Breast epithelium (tissue), 4 donors: ENCODE data around the gene RFPL3. TPM values are rescaled to one million over a fixed set of nuclear protein-coding genes. Genes with fewer than 3 reads are reported as not detected.
A peak's percentile ranks its signal among the peaks of the same experiment; 100 is the strongest.

Experiments
- DNase-seq, 2 donors: peaks; one replicate each; pipeline ENCODE4 v3.0.0-alpha.2; 2019; ENCODE audit warnings: low spot score in 2 of 2
- H3K27ac ChIP-seq, 2 donors: fragments of 200-600 bp; sonication (generic) in 1 of 2; one replicate each; pipeline ENCODE4 v1.5.1; 2016 to 2019; ENCODE audit warnings: mild to moderate bottlenecking in 1 of 2
- H3K27me3 ChIP-seq, 2 donors: fragments of 200-600 bp; sonication (generic) in 1 of 2; one replicate each; pipeline versions ENCODE4 v1.5.1 to v1.6.0; 2017 to 2019; ENCODE audit warnings: control low read depth in 1 of 2, mild to moderate bottlenecking in 1 of 2
- H3K36me3 ChIP-seq: fragments of 200-600 bp; one replicate; pipeline ENCODE4 v1.5.1; 2019
- H3K4me1 ChIP-seq, 2 donors: fragments of 200-600 bp; sonication (generic); one replicate each; pipeline ENCODE4 v1.5.1; 2016 to 2019; ENCODE audit warnings: control low read depth in 1 of 2
- H3K4me3 ChIP-seq, 3 donors: fragments of 200-600 bp; sonication (generic); 1 replicate in 2 of 3; 2 replicates in 1 of 3; pipeline ENCODE4 v1.5.1; 2016 to 2019; ENCODE audit warnings: mild to moderate bottlenecking in 3 of 3, moderate library complexity in 2 of 3
- H3K9me3 ChIP-seq, 2 donors: fragments of 200-600 bp; sonication (generic) in 1 of 2; one replicate each; pipeline ENCODE4 v1.5.1; 2016 to 2019; ENCODE audit warnings: control low read depth in 1 of 2
- CTCF ChIP-seq, 3 donors: fragments of 450-650 bp; IDR thresholded peaks; one replicate each; pipeline ENCODE4 v1.5.1; 2016 to 2017; ENCODE audit warnings: antibody characterized with exemption in 3 of 3, mild to moderate bottlenecking in 3 of 3, moderate library complexity in 3 of 3
- POLR2A ChIP-seq: fragments of 450-650 bp; IDR thresholded peaks from one replicate; pipeline ENCODE4 v1.6.1; 2016; ENCODE audit warnings: antibody characterized with exemption, mild to moderate bottlenecking, moderate library complexity
- POLR2AphosphoS5 ChIP-seq, 3 donors: sonication (generic); formaldehyde crosslinking; IDR thresholded peaks; one replicate each; pipeline ENCODE4 v1.6.1; 2017; ENCODE audit warnings: antibody characterized with exemption in 3 of 3
- intact Hi-C: fragments of 100-400 bp; cut with DNase I; formaldehyde crosslinking; loops from one replicate; pipeline ENCODE4 v1.15.1; 2023; ENCODE audit warnings: low total_unique reads
- total RNA-seq, 3 donors: library from RNA; depleted of rRNA; stranded (reverse); fragments of >200 nt; gene quantifications; one replicate each; pipeline ENCODE4 v1.1.0, GENCODE V29; 2016

RFPL3 gene
- total RNA-seq, 3 donors from 2014 or later, result not detected

- Histone ChIP-seq H3K4me1 (no peaks in the 10 kb centered on the region), H3K27me3 (peaks cover 0 to 12% of the 10 kb centered on the region in 2 donors), H3K4me3 (no peak overlapping the region), H3K36me3 (no peaks in the 10 kb centered on the region), H3K27ac (no peak overlapping the region), H3K9me3 (no peaks in the 10 kb centered on the region)
- no peak for TF ChIP-seq CTCF (IDR thresholded peaks at IDR 0.05)
- no peak for TF ChIP-seq POLR2AphosphoS5 (IDR thresholded peaks at IDR 0.05)
- TF ChIP-seq POLR2A, result no peak
- no peak for DNase-seq
- intact Hi-C loops, result no loop called here
Observed at GRCh38 chr22:32312748-32313147, 44.9 kb upstream of the RFPL3 start.

DNA sequence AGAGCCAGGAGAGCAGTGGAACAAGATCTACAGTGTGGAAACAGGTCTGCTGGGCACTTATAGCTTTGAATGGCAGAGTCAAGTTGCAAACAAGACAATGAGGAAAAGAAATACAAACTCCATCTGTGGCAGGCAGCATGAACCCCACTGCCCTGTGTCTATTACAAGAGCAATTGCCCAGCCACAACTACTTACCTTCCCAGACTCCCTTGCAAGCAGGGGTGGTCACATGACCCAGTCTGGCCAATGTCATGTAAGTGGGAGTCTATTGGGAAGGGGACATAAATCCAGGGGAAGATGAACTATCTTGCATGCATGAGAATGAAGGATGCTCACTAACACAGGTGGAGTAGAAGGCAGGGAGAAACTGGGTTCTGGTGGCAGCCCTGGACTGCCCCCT, 44.1 kb upstream of the RFPL3 start:
- H3K27me3 ChIP-seq, result peaks cover 0 to 12% of the 10 kb centered on the region in 2 donors
- H3K27ac ChIP-seq, result no peak overlapping the region
- DNase-seq, result no peak
- no peaks in the 10 kb centered on the region for H3K9me3 ChIP-seq
- intact Hi-C loops, result no loop called here
- H3K36me3 ChIP-seq, result no peaks in the 10 kb centered on the region
- H3K4me1 ChIP-seq, result no peaks in the 10 kb centered on the region
- TF ChIP-seq POLR2A, result no peak
- TF ChIP-seq CTCF (IDR thresholded peaks at IDR 0.05), result no peak
- TF ChIP-seq POLR2AphosphoS5 (IDR thresholded peaks at IDR 0.05), result no peak
- no peak overlapping the region for H3K4me3 ChIP-seq

GRCh38 chr22:32317524-32317923, 40.1 kb upstream of the RFPL3 start:
- DNase-seq, result no peak
- Histone ChIP-seq H3K9me3 (no peaks in the 10 kb centered on the region), H3K27ac (no peak overlapping the region), H3K36me3 (no peaks in the 10 kb centered on the region), H3K4me3 (no peak overlapping the region), H3K4me1 (no peaks in the 10 kb centered on the region), H3K27me3 (peaks cover 0 to 6% of the 10 kb centered on the region in 2 donors)
- intact Hi-C loops, result no loop called here
- no peak for TF ChIP-seq POLR2A
- TF ChIP-seq POLR2AphosphoS5 (IDR thresholded peaks at IDR 0.05), result no peak
- TF ChIP-seq CTCF (IDR thresholded peaks at IDR 0.05), result no peak

DNA sequence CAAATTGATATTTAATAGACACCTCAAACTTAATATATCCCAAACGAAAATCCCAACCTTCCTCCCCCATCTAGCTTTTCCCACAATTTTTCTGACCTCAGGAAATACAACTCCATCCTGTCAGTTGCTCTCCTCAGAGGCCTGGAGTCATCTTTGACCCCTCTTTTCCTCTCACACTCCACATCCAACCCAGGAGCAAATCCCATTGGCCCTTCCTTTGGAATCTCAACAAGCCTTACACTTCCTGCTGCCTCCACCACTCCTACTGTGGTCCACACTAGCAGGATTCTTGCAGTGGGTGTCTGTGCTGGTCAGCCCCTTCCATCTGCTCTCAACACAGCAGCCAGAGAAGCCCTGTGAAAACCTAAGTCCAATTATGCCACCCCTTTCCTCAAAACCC, 39.3 kb upstream of the RFPL3 start:
- no peaks in the 10 kb centered on the region for H3K9me3 ChIP-seq
- H3K4me1 ChIP-seq, result no peaks in the 10 kb centered on the region
- no peaks in the 10 kb centered on the region for H3K36me3 ChIP-seq
- H3K27me3 ChIP-seq, result peaks cover 0 to 6% of the 10 kb centered on the region in 2 donors
- TF ChIP-seq POLR2AphosphoS5 (IDR thresholded peaks at IDR 0.05) (no peak), POLR2A (no peak), CTCF (IDR thresholded peaks at IDR 0.05) (no peak)
- intact Hi-C loops, result loop anchor here (1.0 kb wide), 1 partner anchor 34 kb away; no protein-coding TSS in a partner anchor
- no peak overlapping the region for H3K4me3 ChIP-seq
- DNase-seq, result no peak
- no peak overlapping the region for H3K27ac ChIP-seq

DNA sequence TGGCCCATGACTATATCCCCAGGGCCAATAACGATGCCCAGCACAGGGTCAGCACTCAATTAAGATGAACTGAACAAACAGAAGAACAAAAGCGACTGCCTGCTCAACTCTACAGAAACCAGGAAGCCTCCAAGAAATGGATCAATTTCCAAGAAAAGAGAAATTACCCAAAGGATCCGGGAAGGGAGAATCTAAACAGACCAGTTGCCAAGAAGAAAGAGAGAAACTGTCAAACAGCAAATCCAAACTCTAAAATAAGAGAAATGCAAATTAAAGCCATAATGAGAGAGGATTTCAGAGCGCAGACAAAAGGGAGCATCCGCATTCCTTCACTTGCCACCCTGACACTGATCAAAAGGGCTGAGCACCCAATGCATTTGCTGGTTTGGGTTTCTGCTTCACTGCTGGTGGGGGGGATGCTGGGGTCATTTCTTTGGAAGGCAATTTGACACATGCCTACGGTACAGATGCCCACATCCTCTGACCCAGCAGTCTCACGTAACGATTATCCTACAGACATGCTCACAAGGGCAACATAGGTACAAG, 37.7 kb upstream of the RFPL3 start:
- intact Hi-C loops, result no loop called here

More for the DNA sequence above, 37.7 kb upstream of the RFPL3 start:
- no peaks in the 10 kb centered on the region for H3K4me1 ChIP-seq
- H3K4me3 ChIP-seq, result no peak overlapping the region
- DNase-seq, result peak in 1 of 2 donors; percentile 27
- H3K9me3 ChIP-seq, result no peaks in the 10 kb centered on the region
- no peak overlapping the region for H3K27ac ChIP-seq
- no peaks in the 10 kb centered on the region for H3K36me3 ChIP-seq
- TF ChIP-seq CTCF (IDR thresholded peaks at IDR 0.05) (no peak), POLR2AphosphoS5 (IDR thresholded peaks at IDR 0.05) (no peak), POLR2A (no peak)
- H3K27me3 ChIP-seq, result peaks cover 0 to 6% of the 10 kb centered on the region in 2 donors
